ENCODE results near the gene GNB1. TPM values are rescaled to one million over a fixed set of nuclear protein-coding genes. Genes with fewer than 3 reads are reported as not detected.
A peak's percentile ranks its signal among the peaks of the same experiment; 100 is the strongest.

Gene GNB1
- total and polyA plus RNA-seq, 9 donors = 52.3 to 216 (median 178) TPM

- H3K4me3 ChIP-seq (ENCODE audit: low read length) = no peak overlapping the region
- peak; percentile 77 for DNase-seq
- H3K4me1 ChIP-seq (ENCODE audit: control insufficient read depth, insufficient read depth, low read length) = peaks cover 37% of the 10 kb centered on the region
- 27% methylated on average over 13 of the region's 18 CpGs for WGBS (ENCODE audit: insufficient coverage)
- no peaks in the 10 kb centered on the region for H3K36me3 ChIP-seq (ENCODE audit: control insufficient read depth, insufficient read depth, low read length)
- H3K27ac ChIP-seq (ENCODE audit: low read length) = no peak overlapping the region
- H3K27me3 ChIP-seq (ENCODE audit: control insufficient read depth, insufficient read depth, low read length) = peaks cover 2% of the 10 kb centered on the region
- no peaks in the 10 kb centered on the region for H3K9me3 ChIP-seq (replicated peaks; ENCODE audit: control insufficient read depth, low read depth, low read length)
Observed at GRCh38 chr1:1924386-1924785, 33.5 kb upstream of the GNB1 start.

GRCh38 chr1:1922956-1923833 lies 32.3 kb upstream of the GNB1 start:
- WGBS (ENCODE audit: insufficient coverage) = 53% methylated on average over 29 of the region's 29 CpGs
- H3K27ac ChIP-seq (ENCODE audit: low read length) = no peak overlapping the region

GRCh38 chr1:1922702-1922955 lies 31.7 kb upstream of the GNB1 start:
- WGBS (ENCODE audit: insufficient coverage) = 44% methylated on average over 1 of the region's 6 CpGs
- no peak overlapping the region for H3K4me3 ChIP-seq (ENCODE audit: low read length)
- H3K27me3 ChIP-seq (ENCODE audit: control insufficient read depth, insufficient read depth, low read length) = peaks cover 2% of the 10 kb centered on the region
- no peak overlapping the region for H3K27ac ChIP-seq (ENCODE audit: low read length)
- peaks cover 44% of the 10 kb centered on the region for H3K4me1 ChIP-seq (ENCODE audit: control insufficient read depth, insufficient read depth, low read length)
- no peak for DNase-seq
- no peaks in the 10 kb centered on the region for H3K9me3 ChIP-seq (replicated peaks; ENCODE audit: control insufficient read depth, low read depth, low read length)
- no peaks in the 10 kb centered on the region for H3K36me3 ChIP-seq (ENCODE audit: control insufficient read depth, insufficient read depth, low read length)

More at GRCh38 chr1:1922956-1923833, 32.3 kb upstream of the GNB1 start:
- Histone ChIP-seq H3K4me1 (ENCODE audit: control insufficient read depth, insufficient read depth, low read length) (peaks cover 39% of the 10 kb centered on the region), H3K4me3 (ENCODE audit: low read length) (no peak overlapping the region), H3K27me3 (ENCODE audit: control insufficient read depth, insufficient read depth, low read length) (peaks cover 2% of the 10 kb centered on the region), H3K36me3 (ENCODE audit: control insufficient read depth, insufficient read depth, low read length) (no peaks in the 10 kb centered on the region), H3K9me3 (replicated peaks; ENCODE audit: control insufficient read depth, low read depth, low read length) (no peaks in the 10 kb centered on the region)
- DNase-seq = no peak

- H3K27me3 ChIP-seq (ENCODE audit: control insufficient read depth, insufficient read depth, low read length) = peaks cover 2% of the 10 kb centered on the region
- WGBS (ENCODE audit: insufficient coverage) = 91% methylated on average over 14 of the region's 16 CpGs
- no peak overlapping the region for H3K4me3 ChIP-seq (ENCODE audit: low read length)
- no peak overlapping the region for H3K27ac ChIP-seq (ENCODE audit: low read length)
- no peaks in the 10 kb centered on the region for H3K9me3 ChIP-seq (replicated peaks; ENCODE audit: control insufficient read depth, low read depth, low read length)
- peaks cover 49% of the 10 kb centered on the region for H3K4me1 ChIP-seq (ENCODE audit: control insufficient read depth, insufficient read depth, low read length)
- no peaks in the 10 kb centered on the region for H3K36me3 ChIP-seq (ENCODE audit: control insufficient read depth, insufficient read depth, low read length)
- peak; percentile 24 for DNase-seq
Observed at GRCh38 chr1:1921901-1922701, 31.2 kb upstream of the GNB1 start.

- Histone ChIP-seq H3K4me1 (ENCODE audit: control insufficient read depth, insufficient read depth, low read length) (peaks cover 54% of the 10 kb centered on the region), H3K27me3 (ENCODE audit: control insufficient read depth, insufficient read depth, low read length) (peaks cover 2% of the 10 kb centered on the region), H3K27ac (ENCODE audit: low read length) (no peak overlapping the region), H3K4me3 (ENCODE audit: low read length) (no peak overlapping the region), H3K9me3 (replicated peaks; ENCODE audit: control insufficient read depth, low read depth, low read length) (no peaks in the 10 kb centered on the region), H3K36me3 (ENCODE audit: control insufficient read depth, insufficient read depth, low read length) (no peaks in the 10 kb centered on the region)
- DNase-seq = no peak
- 100% methylated on average over 1 of the region's 6 CpGs for WGBS (ENCODE audit: insufficient coverage)
Observed at GRCh38 chr1:1921459-1921862, 30.6 kb upstream of the GNB1 start.

- Histone ChIP-seq H3K9me3 (replicated peaks; ENCODE audit: control insufficient read depth, low read depth, low read length) (no peaks in the 10 kb centered on the region), H3K27me3 (ENCODE audit: control insufficient read depth, insufficient read depth, low read length) (peaks cover 2% of the 10 kb centered on the region), H3K4me3 (ENCODE audit: low read length) (no peak overlapping the region), H3K36me3 (ENCODE audit: control insufficient read depth, insufficient read depth, low read length) (no peaks in the 10 kb centered on the region), H3K27ac (ENCODE audit: low read length) (no peak overlapping the region), H3K4me1 (ENCODE audit: control insufficient read depth, insufficient read depth, low read length) (peaks cover 59% of the 10 kb centered on the region)
- DNase-seq = no peak
- WGBS (ENCODE audit: insufficient coverage) = 86% methylated on average over 24 of the region's 27 CpGs
Observed at GRCh38 chr1:1920608-1921458, 29.9 kb upstream of the GNB1 start.

GRCh38 chr1:1920057-1920607 lies 29.2 kb upstream of the GNB1 start:
- Histone ChIP-seq H3K4me3 (ENCODE audit: low read length) (no peak overlapping the region), H3K4me1 (ENCODE audit: control insufficient read depth, insufficient read depth, low read length) (peaks cover 63% of the 10 kb centered on the region), H3K9me3 (replicated peaks; ENCODE audit: control insufficient read depth, low read depth, low read length) (no peaks in the 10 kb centered on the region), H3K27ac (ENCODE audit: low read length) (peak overlapping the region; percentile 79), H3K27me3 (ENCODE audit: control insufficient read depth, insufficient read depth, low read length) (peaks cover 2% of the 10 kb centered on the region), H3K36me3 (ENCODE audit: control insufficient read depth, insufficient read depth, low read length) (no peaks in the 10 kb centered on the region)
- WGBS (ENCODE audit: insufficient coverage) = 67% methylated on average over 4 of the region's 6 CpGs
- DNase-seq = no peak

- WGBS (ENCODE audit: insufficient coverage) = 9% methylated on average over 61 of the region's 62 CpGs
- peak overlapping the region; percentile 79 for H3K27ac ChIP-seq (ENCODE audit: low read length)
- H3K4me1 ChIP-seq (ENCODE audit: control insufficient read depth, insufficient read depth, low read length) = peaks cover 64% of the 10 kb centered on the region
Observed at GRCh38 chr1:1919304-1920056, 28.6 kb upstream of the GNB1 start.

GRCh38 chr1:1918901-1919303 lies 28.0 kb upstream of the GNB1 start, which contains the start of gene TMEM52:
TSS of gene TMEM52 (minus strand) at chr1:1919279. CDS start at chr1:1919265, 14 bp downstream.
- Histone ChIP-seq H3K27me3 (ENCODE audit: control insufficient read depth, insufficient read depth, low read length) (no peaks in the 10 kb centered on the region), H3K4me1 (ENCODE audit: control insufficient read depth, insufficient read depth, low read length) (peaks cover 67% of the 10 kb centered on the region), H3K9me3 (replicated peaks; ENCODE audit: control insufficient read depth, low read depth, low read length) (no peaks in the 10 kb centered on the region), H3K36me3 (ENCODE audit: control insufficient read depth, insufficient read depth, low read length) (no peaks in the 10 kb centered on the region), H3K4me3 (ENCODE audit: low read length) (peak within 1 kb of the TSS; percentile 48), H3K27ac (ENCODE audit: low read length) (peak within 1 kb of the TSS; percentile 94)
- WGBS (ENCODE audit: insufficient coverage) = under 1% methylated on average over 41 of the region's 44 CpGs
- DNase-seq = no peak

More at GRCh38 chr1:1919304-1920056, 28.6 kb upstream of the GNB1 start:
- Histone ChIP-seq H3K27me3 (ENCODE audit: control insufficient read depth, insufficient read depth, low read length) (peaks cover 1% of the 10 kb centered on the region), H3K4me3 (ENCODE audit: low read length) (peak overlapping the region; percentile 48), H3K36me3 (ENCODE audit: control insufficient read depth, insufficient read depth, low read length) (no peaks in the 10 kb centered on the region), H3K9me3 (replicated peaks; ENCODE audit: control insufficient read depth, low read depth, low read length) (no peaks in the 10 kb centered on the region)
- DNase-seq = peak; percentile 97
